K562 (cell line): Measurements from ENCODE around the gene TAF5L. TPM values are rescaled to one million over a fixed set of nuclear protein-coding genes. Genes with fewer than 3 reads are reported as not detected.

Source experiments
- E2F6 ChIP-seq, 2 experiments: IDR thresholded peaks; 2 replicates each; pipeline ENCODE4 v1.6.1; 2011; ENCODE audit warnings: borderline replicate concordance in 1 of 2, control low read depth in 1 of 2, low read depth in 1 of 2, low read length in 1 of 2, mild to moderate bottlenecking in 1 of 2, mixed read lengths in 1 of 2, moderate library complexity in 1 of 2; ENCODE audit not compliant: insufficient read depth in 1 of 2, insufficient read length in 1 of 2, poor library complexity in 1 of 2, severe bottlenecking in 1 of 2; ENCODE audit errors: extremely low read depth in 1 of 2
- FOS ChIP-seq: IDR thresholded peaks from 3 replicates; pipeline ENCODE4 v1.6.1; 2011; ENCODE audit not compliant: insufficient read length; ENCODE audit errors: extremely low read depth
- FOSL1 ChIP-seq: fragments of 200-800 bp; sonication (Bioruptor generic); conservative IDR thresholded peaks from 2 replicates; pipeline ENCODE4 v1.6.1; 2016; ENCODE audit warnings: missing genetic modification characterization, missing compliant biosample characterization
- HCFC1 ChIP-seq: IDR thresholded peaks from 2 replicates; pipeline ENCODE4 v1.6.1; 2012; ENCODE audit warnings: low read depth, low read length, improper control_type of control experiment
- HDAC2 ChIP-seq: fragments of 450-650 bp; IDR thresholded peaks from 2 replicates; pipeline ENCODE4 v1.6.1; 2016; ENCODE audit warnings: mild to moderate bottlenecking
- MAZ ChIP-seq, 2 experiments: fragments of 450-650 bp in 1 of 2; sonication (generic) in 1 of 2; formaldehyde crosslinking; IDR thresholded peaks in 1 of 2; conservative IDR thresholded peaks in 1 of 2; 2 replicates each; pipeline versions ENCODE4 v1.4.0 to v1.5.0; 2020; ENCODE audit warnings: mild to moderate bottlenecking in 1 of 2, missing genetic modification reagents in 1 of 2
- NFATC3 ChIP-seq: fragments of 450-650 bp; IDR thresholded peaks from 2 replicates; pipeline ENCODE4 v1.6.1; 2017; ENCODE audit warnings: mild to moderate bottlenecking
- NONO ChIP-seq, 2 experiments: fragments of 200-400 bp in 1 of 2; fragments of 450-650 bp in 1 of 2; formaldehyde crosslinking in 1 of 2; IDR thresholded peaks; 2 replicates each; pipeline ENCODE4 v1.6.1; 2017; ENCODE audit warnings: low read depth in 2 of 2, mild to moderate bottlenecking in 2 of 2, moderate library complexity in 2 of 2, low read length in 1 of 2
- NRF1 ChIP-seq, 2 experiments: fragments of 450-650 bp; IDR thresholded peaks in 1 of 2; conservative IDR thresholded peaks in 1 of 2; 2 replicates each; pipeline ENCODE4 v1.6.1; 2014; ENCODE audit warnings: mild to moderate bottlenecking in 2 of 2
- RBM25 ChIP-seq: fragments of 200-400 bp; formaldehyde crosslinking; IDR thresholded peaks from 2 replicates; pipeline ENCODE4 v1.6.1; 2018; ENCODE audit warnings: low read length, low read depth, moderate library complexity; ENCODE audit not compliant: severe bottlenecking
- SAP30 ChIP-seq: fragments of 200-600 bp; sonication (generic); IDR thresholded peaks from 2 replicates; pipeline ENCODE4 v1.6.1; 2012; ENCODE audit warnings: borderline replicate concordance, low read depth, mild to moderate bottlenecking, moderate library complexity, low read length, control low read depth, inconsistent platforms; ENCODE audit not compliant: insufficient read depth, poor library complexity, severe bottlenecking
- ZBTB1 ChIP-seq: sonication (generic); formaldehyde crosslinking; IDR thresholded peaks from 2 replicates; pipeline ENCODE4 v1.8.1; 2023; ENCODE audit warnings: missing genetic modification reagents, low read depth, mild to moderate bottlenecking, borderline replicate concordance
- ZFP91 ChIP-seq: sonication (generic); formaldehyde crosslinking; IDR thresholded peaks from 2 replicates; pipeline ENCODE4 v1.8.0; 2022; ENCODE audit warnings: mild to moderate bottlenecking, missing genetic modification reagents
- ZNF263 ChIP-seq: sonication (generic); formaldehyde crosslinking; IDR thresholded peaks from 2 replicates; pipeline ENCODE4 v1.8.0; 2022; ENCODE audit warnings: mild to moderate bottlenecking, missing genetic modification reagents, borderline replicate concordance
- polyA plus RNA-seq, 8 experiments: library from polyadenylated mRNA; depleted of rRNA in 4 of 8; stranded (reverse) in 5 of 8; unstranded in 3 of 8; fragments of >200 nt; fragmentation: Nextera tagmentation in 2 of 8; fragmentation: Illumina TruSeq in 1 of 8; extraction: Ambion mirVana in 2 of 8; extraction: Trizol in 1 of 8; gene quantifications; 2 replicates each; pipeline versions ENCODE4 v1.2.1 to v1.2.3, GENCODE V29; 2011 to 2014; ENCODE audit warnings: inconsistent platforms in 1 of 8, missing spikeins in 1 of 8
- total RNA-seq, 7 experiments: library from RNA; depleted of rRNA in 6 of 7; stranded (reverse); fragments of >200 nt in 6 of 7; fragmentation: Illumina TruSeq in 2 of 7; extraction: Trizol in 2 of 7; gene quantifications; 2 replicates each; pipeline versions ENCODE4 v1.2.1 to v1.2.3, GENCODE V29; 2011 to 2021; ENCODE audit warnings: low replicate concordance in 1 of 7
- TF ChIP-seq, protein P1 (sequence below): fragments of 450-650 bp; IDR thresholded peaks from 2 replicates; pipeline ENCODE4 v1.6.1; 2016; ENCODE audit warnings: antibody characterized with exemption
- TF ChIP-seq, protein P2 (sequence below): fragments of 250-450 bp; sonication (Bioruptor Pico); IDR thresholded peaks from 2 replicates; pipeline ENCODE4 v1.5.0; 2021
- TF ChIP-seq, protein P3 (sequence below): sonication (generic); formaldehyde crosslinking; IDR thresholded peaks from 2 replicates; pipeline ENCODE4 v1.8.1; 2023; ENCODE audit warnings: mild to moderate bottlenecking, missing genetic modification reagents

The TAF5L gene
- total and polyA plus RNA-seq, 9 of the 15 experiments (the other 6 are each of a cell fraction or from before 2014, with no cell fraction given): 2.2 to 34.2 (median 23.3) TPM

- TF ChIP-seq ZNF263 (CRISPR knock-in tag) (peak; percentile 20; the same call in 1 of the 2 replicates), ZFP91 (CRISPR knock-in tag) (no peak), NFATC3 (peak; percentile 65; the same call in 1 of the 2 replicates), RBM25 (peak; percentile 95), ZBTB1 (CRISPR knock-in tag) (peak; percentile 60; the same call in 1 of the 2 replicates), FOS (peak; percentile 43), NRF1 (conservative IDR thresholded peaks at IDR 0.05 in 1 of 2, IDR thresholded peaks at IDR 0.05 in 1 of 2) (peak; percentile 57 to 65; a peak in 3 of 4 replicates), FOSL1 (tag) (0 out of 2 replicates have a peak, but pooled peaks have one; percentile 8), HCFC1 (peak; percentile 84), HDAC2 (peak; percentile 84), NONO (IDR thresholded peaks at IDR 0.05; ENCODE audit: low read depth in 2 of 2, low read length in 1 of 2) (peak; percentile 53 to 88; a peak in 3 of 4 replicates), MAZ (CRISPR knock-in tag; conservative IDR thresholded peaks at IDR 0.05 in 1 of 2, IDR thresholded peaks at IDR 0.05 in 1 of 2) (peak; percentile 88 to 98), SAP30 (peak; percentile 100), E2F6 (IDR thresholded peaks at IDR 0.05; ENCODE audit: borderline replicate concordance in 1 of 2, extremely low read depth in 1 of 2, insufficient read depth in 1 of 2, insufficient read length in 1 of 2, low read depth in 1 of 2, low read length in 1 of 2, poor library complexity in 1 of 2, severe bottlenecking in 1 of 2) (peak; percentile 89)
- TF ChIP-seq, protein P1, sequence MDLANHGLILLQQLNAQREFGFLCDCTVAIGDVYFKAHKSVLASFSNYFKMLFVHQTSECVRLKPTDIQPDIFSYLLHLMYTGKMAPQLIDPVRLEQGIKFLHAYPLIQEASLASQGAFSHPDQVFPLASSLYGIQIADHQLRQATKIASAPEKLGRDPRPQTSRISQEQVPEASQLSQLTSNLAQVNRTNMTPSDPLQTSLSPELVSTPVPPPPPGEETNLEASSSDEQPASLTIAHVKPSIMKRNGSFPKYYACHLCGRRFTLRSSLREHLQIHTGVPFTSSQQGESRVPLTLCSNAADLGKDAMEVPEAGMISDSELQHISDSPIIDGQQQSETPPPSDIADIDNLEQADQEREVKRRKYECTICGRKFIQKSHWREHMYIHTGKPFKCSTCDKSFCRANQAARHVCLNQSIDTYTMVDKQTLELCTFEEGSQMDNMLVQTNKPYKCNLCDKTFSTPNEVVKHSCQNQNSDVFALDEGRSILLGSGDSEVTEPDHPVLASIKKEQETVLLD: peak; percentile 75; the same call in 1 of the 2 replicates
- TF ChIP-seq, protein P2, sequence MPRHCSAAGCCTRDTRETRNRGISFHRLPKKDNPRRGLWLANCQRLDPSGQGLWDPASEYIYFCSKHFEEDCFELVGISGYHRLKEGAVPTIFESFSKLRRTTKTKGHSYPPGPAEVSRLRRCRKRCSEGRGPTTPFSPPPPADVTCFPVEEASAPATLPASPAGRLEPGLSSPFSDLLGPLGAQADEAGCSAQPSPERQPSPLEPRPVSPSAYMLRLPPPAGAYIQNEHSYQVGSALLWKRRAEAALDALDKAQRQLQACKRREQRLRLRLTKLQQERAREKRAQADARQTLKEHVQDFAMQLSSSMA (CRISPR knock-in tag): no peak
- TF ChIP-seq, protein P3, sequence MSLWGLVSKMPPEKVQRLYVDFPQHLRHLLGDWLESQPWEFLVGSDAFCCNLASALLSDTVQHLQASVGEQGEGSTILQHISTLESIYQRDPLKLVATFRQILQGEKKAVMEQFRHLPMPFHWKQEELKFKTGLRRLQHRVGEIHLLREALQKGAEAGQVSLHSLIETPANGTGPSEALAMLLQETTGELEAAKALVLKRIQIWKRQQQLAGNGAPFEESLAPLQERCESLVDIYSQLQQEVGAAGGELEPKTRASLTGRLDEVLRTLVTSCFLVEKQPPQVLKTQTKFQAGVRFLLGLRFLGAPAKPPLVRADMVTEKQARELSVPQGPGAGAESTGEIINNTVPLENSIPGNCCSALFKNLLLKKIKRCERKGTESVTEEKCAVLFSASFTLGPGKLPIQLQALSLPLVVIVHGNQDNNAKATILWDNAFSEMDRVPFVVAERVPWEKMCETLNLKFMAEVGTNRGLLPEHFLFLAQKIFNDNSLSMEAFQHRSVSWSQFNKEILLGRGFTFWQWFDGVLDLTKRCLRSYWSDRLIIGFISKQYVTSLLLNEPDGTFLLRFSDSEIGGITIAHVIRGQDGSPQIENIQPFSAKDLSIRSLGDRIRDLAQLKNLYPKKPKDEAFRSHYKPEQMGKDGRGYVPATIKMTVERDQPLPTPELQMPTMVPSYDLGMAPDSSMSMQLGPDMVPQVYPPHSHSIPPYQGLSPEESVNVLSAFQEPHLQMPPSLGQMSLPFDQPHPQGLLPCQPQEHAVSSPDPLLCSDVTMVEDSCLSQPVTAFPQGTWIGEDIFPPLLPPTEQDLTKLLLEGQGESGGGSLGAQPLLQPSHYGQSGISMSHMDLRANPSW: 0 out of 2 replicates have a peak, but pooled peaks have one; percentile 62
Observed at GRCh38 chr1:229625915-229626831, at the start of gene TAF5L, which contains the start of gene URB2 (continued).
